AG09319 (cell line): Measurements from ENCODE around the gene ENDOV.

Experiments
- DNase-seq: peaks from one replicate; pipeline ENCODE4 v3.0.0-alpha.2; 2010; ENCODE audit warnings: low read depth; ENCODE audit errors: extremely low read depth
- TF ChIP-seq, protein P1 (sequence below): IDR thresholded peaks from 2 replicates; pipeline ENCODE4 v1.5.1; 2011; ENCODE audit warnings: low read depth, mild to moderate bottlenecking, inconsistent platforms, low read length, moderate library complexity

ENDOV gene

DNA sequence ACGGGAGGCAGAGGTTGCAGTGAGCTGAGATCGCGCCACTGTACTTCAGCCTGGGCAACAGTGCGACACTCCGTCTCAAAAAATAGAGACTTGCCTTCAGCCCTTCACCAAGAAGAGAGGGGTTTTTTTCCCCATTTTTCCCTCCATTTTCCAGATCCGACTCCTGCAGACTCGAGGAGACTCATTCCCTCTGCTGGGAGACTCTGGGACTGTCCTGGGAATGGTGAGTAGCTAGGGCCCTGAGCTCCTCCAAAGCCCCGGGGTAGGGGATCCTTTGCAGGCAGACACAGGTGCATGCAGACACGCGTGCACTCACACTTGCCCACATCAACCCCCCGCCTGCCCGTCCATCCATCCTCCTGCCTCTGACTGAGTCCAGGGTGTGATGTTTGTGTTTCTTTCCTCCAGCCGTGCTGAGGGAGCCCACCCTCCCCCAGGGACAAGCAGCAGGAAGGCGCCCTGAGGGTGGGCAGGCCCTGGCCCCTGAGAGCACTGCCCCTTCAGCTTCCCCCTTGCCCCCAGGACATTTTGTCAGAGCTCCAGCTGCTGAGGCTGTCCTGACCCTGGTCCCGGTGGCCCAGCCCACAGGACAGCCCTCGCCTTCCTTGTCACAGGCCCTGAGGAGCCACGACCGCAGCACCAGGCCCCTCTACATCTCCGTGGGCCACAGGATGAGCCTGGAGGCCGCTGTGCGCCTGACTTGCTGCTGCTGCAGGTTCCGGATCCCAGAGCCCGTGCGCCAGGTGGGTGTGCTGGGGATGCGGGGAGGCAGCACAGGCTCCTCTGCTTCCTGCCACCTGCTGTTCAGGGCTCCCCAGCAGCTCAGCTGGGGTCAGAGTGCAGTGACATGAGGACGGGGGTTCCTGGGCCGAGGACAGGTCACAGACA, 10.2 kb downstream of the ENDOV start:
- DNase-seq: no peak
- TF ChIP-seq, protein P1, sequence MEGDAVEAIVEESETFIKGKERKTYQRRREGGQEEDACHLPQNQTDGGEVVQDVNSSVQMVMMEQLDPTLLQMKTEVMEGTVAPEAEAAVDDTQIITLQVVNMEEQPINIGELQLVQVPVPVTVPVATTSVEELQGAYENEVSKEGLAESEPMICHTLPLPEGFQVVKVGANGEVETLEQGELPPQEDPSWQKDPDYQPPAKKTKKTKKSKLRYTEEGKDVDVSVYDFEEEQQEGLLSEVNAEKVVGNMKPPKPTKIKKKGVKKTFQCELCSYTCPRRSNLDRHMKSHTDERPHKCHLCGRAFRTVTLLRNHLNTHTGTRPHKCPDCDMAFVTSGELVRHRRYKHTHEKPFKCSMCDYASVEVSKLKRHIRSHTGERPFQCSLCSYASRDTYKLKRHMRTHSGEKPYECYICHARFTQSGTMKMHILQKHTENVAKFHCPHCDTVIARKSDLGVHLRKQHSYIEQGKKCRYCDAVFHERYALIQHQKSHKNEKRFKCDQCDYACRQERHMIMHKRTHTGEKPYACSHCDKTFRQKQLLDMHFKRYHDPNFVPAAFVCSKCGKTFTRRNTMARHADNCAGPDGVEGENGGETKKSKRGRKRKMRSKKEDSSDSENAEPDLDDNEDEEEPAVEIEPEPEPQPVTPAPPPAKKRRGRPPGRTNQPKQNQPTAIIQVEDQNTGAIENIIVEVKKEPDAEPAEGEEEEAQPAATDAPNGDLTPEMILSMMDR: no peak

GRCh38 chr17:80425835-80426426, 11.0 kb downstream of the ENDOV start:
- DNase-seq: no peak
- TF ChIP-seq, protein P1: no peak

DNA sequence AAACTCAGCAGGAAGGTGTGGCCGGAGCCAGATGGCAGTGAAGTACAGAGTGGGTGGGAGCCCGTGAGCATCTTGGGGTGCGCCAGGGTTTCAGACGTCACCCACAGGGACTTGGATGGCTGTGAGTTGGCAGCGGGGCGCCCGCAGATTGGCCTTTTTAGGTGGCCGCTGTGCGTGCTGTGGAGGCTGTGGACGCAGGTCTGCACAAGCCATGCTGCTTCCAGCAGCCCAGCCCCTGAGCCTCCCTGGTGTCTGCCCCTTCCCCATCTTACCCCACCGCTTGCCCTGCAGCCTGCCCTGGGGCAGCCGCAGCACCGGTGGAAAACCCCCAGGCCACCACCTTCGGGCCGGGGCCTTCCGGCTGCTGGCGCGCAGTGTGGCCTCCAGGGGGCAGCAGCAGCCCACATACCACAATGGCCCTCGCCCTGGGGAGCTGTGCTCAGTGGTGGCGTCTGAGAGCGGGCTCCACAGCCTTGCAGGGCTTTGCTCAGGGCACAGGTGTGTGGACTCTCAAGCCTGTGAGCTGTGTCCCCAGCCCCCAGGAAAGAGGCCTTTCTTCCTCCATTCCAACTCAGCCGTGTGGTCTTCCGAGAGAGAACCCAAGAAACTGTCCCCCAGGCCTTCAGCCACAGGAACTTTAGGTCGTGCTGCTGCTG, 11.8 kb downstream of the ENDOV start:
- TF ChIP-seq, protein P1: peak; percentile 94
- peak; percentile 10 for DNase-seq

DNA sequence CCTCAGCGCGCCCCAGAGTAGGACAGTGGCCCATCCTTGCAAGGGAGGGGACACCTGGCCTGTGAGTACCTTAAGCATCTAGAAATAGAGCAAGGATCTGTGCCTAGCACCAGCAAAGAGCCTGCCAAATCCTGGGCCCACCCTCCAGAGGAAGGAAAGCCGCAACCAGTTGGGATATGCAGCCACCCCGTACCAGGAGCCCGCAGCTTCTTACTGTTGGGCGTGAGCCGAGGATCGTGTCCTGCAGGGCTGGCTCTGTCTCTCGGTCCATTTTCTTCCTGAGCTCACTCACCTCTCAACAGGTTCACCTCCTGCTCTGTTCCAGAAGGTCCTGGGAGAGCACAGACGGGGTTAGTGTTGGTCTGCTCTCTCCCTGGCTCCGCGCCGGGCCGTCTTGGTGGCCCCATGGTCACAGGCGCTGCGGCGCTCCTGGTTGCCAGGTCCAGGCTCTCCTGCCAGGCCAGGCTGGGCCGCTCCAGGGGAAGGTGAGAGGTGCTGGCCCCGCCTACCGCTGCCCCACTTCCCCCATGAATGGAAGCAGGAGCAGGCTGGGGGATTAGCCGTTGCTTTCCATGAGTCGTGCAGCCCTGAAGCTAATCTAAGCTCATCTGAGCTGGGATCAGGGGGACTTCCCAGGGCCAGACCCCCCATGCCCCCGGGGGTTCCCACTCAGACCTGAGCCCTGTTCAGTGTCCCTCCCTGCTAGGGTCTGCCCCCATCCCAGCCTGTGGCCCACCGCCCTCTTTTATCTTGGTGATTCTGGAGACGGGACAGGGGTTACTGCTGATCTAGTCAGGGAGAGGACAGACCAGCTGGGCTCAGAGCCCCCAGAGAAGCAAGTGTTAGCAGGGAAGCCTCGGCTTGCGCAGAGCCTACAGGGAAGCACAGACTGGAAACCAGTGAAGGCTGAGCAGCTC, 12.7 kb downstream of the ENDOV start:
- DNase-seq: no peak
- TF ChIP-seq, protein P1: no peak

DNA sequence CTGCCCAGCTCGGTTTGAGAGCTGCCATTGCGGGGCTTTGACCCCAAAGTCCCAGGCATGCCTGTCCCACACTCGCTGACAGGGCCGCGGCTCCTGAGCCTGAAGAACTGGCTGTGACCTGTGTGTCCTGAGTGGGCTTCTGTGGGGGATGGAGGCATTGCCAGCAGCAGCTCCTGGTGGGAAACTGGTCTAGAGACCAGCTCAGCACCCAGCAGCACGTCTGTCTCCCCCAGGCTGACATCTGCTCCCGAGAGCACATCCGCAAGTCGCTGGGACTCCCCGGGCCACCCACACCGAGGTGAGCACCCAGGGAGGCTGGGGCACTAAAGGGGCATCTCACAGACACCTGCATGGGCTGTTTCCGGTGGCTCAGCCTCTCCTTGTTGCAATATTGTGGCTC, 13.4 kb downstream of the ENDOV start:
- TF ChIP-seq, protein P1: no peak
- no peak for DNase-seq

DNA sequence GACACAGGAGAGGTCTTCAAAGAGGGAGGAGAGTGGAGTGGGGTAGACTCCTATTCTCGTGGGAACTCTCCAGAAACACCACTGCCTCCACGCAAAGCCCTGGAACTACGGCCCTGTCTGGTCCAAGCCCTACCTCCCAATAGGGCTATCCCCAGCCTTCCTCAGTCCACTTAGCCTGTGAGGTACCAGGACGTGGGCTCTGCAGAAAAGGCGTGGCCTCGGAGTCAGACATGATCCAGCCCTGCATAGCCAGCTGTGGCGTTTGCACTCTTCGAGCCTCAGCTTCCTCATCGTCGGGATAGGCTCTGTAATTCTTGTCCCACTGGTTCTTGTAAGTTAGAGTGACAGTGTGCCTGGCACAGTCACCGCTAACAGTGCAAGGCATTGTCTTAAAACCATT, 13.8 kb downstream of the ENDOV start:
- DNase-seq: no peak
- TF ChIP-seq, protein P1: no peak
